Large intestine (tissue), 3 donors: Measurements from ENCODE around the gene TAT. TPM values are rescaled to one million over a fixed set of nuclear protein-coding genes. Genes with fewer than 3 reads are reported as not detected.

Experiments
- DNase-seq, 2 donors: peaks; one replicate each; pipeline versions ENCODE4 v3.0.0 to v3.0.0-alpha.2; 2013
- H3K27ac ChIP-seq: one replicate; pipeline ENCODE4 v1.5.1; 2013; ENCODE audit warnings: low read length
- H3K27me3 ChIP-seq: 2 replicates; pipeline ENCODE4 v1.6.1; 2013; ENCODE audit warnings: low read length; ENCODE audit not compliant: control insufficient read depth, insufficient read depth
- H3K36me3 ChIP-seq: 2 replicates; pipeline ENCODE4 v1.6.1; 2013; ENCODE audit warnings: low read length; ENCODE audit not compliant: control insufficient read depth, insufficient read depth
- H3K4me1 ChIP-seq: one replicate; pipeline ENCODE4 v1.6.1; 2013; ENCODE audit warnings: low read length; ENCODE audit not compliant: control insufficient read depth, insufficient read depth
- H3K4me3 ChIP-seq: one replicate; pipeline ENCODE4 v1.5.1; 2013; ENCODE audit warnings: low read length
- H3K9me3 ChIP-seq: one replicate; pipeline ENCODE4 v1.6.1; 2013; ENCODE audit warnings: mild to moderate bottlenecking, low read depth, low read length, moderate library complexity; ENCODE audit not compliant: control insufficient read depth
- WGBS: methylation state at CpG from one replicate; pipeline ENCODE4 v1.1.5; 2013; ENCODE audit warnings: low lambda C conversion rate; ENCODE audit not compliant: insufficient coverage; 5-methylcytosine and 5-hydroxymethylcytosine counted together
- polyA plus RNA-seq: library from polyadenylated mRNA; unstranded; fragments of 120-200 nt; gene quantifications from one replicate; pipeline ENCODE4 v1.2.1, GENCODE V29; 2013

The TAT gene
- polyA plus RNA-seq, 1 donor: 0.22 TPM

DNA sequence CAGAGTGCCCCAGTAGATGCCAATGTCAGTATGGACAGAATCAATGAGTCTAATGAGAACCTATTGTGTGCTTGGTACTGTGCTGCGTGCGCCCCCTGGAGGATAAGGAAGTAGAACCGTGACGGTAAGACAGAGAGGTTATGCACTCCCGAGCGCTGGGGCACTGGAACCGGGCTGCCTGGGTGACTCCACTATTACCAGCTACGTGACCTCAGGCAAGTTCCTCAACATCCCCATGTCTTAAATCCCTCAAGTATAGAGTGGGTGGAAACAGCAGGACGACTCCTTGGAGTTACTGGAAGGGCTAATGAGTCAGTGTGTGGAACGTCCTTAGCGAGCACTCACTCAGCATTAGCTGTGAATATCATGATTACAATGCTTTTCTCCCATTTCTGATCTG is 34.5 kb downstream of the TAT start:
- H3K9me3 ChIP-seq: no peaks in the 10 kb centered on the region
- no peaks in the 10 kb centered on the region for H3K36me3 ChIP-seq
- no peaks in the 10 kb centered on the region for H3K27me3 ChIP-seq
- H3K4me3 ChIP-seq: no peak overlapping the region
- peak in 1 of 2 donors; percentile 8 for DNase-seq
- no CpG with 5 or more reads among the region's 11 CpGs for WGBS
- H3K4me1 ChIP-seq: no peaks in the 10 kb centered on the region
- no peak overlapping the region for H3K27ac ChIP-seq

GRCh38 chr16:71537643-71538042 is 39.2 kb downstream of the TAT start:
- no CpG with 5 or more reads among the region's 6 CpGs for WGBS
- H3K4me1 ChIP-seq: no peaks in the 10 kb centered on the region
- no peak overlapping the region for H3K27ac ChIP-seq
- H3K4me3 ChIP-seq: no peak overlapping the region
- no peaks in the 10 kb centered on the region for H3K9me3 ChIP-seq
- H3K27me3 ChIP-seq: no peaks in the 10 kb centered on the region
- no peaks in the 10 kb centered on the region for H3K36me3 ChIP-seq
- peak; percentile 17 to 27 for DNase-seq

GRCh38 chr16:71536752-71537499 is 40.0 kb downstream of the TAT start:
- H3K4me3 ChIP-seq: no peak overlapping the region
- H3K27ac ChIP-seq: no peak overlapping the region
- DNase-seq: no peak
- WGBS: no CpG with 5 or more reads among the region's 28 CpGs
- no peaks in the 10 kb centered on the region for H3K27me3 ChIP-seq
- no peaks in the 10 kb centered on the region for H3K4me1 ChIP-seq
- no peaks in the 10 kb centered on the region for H3K36me3 ChIP-seq
- no peaks in the 10 kb centered on the region for H3K9me3 ChIP-seq

DNA sequence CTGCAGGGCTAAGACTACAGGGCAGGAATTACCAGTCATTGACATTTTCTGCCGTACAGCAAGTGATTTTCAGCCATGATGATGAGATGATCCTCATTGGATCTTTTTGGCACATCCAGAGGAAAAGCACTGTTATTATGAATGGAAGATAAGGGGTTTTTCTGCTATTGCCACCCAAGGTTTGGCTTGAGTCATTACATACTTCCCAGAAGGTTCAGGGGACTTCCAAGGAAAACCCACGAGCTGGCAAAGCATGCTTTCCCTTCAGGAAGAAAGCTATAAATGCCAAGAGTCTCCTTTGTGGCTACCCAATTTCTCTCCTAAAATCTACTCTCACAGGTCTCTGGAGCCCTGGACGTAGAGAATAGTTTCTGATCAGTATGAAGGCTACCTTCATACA is 44.5 kb downstream of the TAT start:
- Histone ChIP-seq H3K9me3 (no peaks in the 10 kb centered on the region), H3K27me3 (peaks cover 10% of the 10 kb centered on the region), H3K4me1 (no peaks in the 10 kb centered on the region), H3K4me3 (no peak overlapping the region), H3K27ac (no peak overlapping the region), H3K36me3 (no peaks in the 10 kb centered on the region)
- WGBS: no CpG with 5 or more reads among the region's 3 CpGs
- DNase-seq: no peak

DNA sequence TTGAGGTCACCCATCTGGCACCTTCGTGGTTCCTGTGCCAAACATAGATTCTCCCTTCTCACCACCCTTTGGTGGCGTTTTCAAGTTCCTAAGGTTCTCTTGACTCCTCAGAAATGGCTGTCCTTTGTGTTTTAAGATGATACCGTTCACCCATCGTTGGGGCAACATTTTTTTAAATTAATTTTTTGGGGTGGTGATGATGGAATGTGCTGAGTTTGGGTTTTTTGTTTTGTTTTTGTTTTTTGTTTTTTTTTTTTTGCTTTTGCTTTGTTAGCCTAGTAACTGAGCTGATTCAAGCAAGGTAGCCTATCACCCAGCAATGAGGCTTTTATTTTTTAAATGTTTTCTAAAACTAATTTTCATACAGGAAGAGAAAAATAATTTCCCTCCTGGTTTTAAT is 48.0 kb downstream of the TAT start:
- 100% methylated on average over 1 of the region's 4 CpGs for WGBS
- Histone ChIP-seq H3K27ac (no peak overlapping the region), H3K27me3 (peaks cover 32% of the 10 kb centered on the region), H3K4me1 (no peaks in the 10 kb centered on the region), H3K36me3 (no peaks in the 10 kb centered on the region), H3K9me3 (no peaks in the 10 kb centered on the region), H3K4me3 (no peak overlapping the region)
- DNase-seq: no peak

GRCh38 chr16:71528257-71528656 is 48.6 kb downstream of the TAT start:
- DNase-seq: no peak
- no peaks in the 10 kb centered on the region for H3K4me1 ChIP-seq
- no peaks in the 10 kb centered on the region for H3K9me3 ChIP-seq
- no peak overlapping the region for H3K4me3 ChIP-seq
- H3K27me3 ChIP-seq: peaks cover 36% of the 10 kb centered on the region
- WGBS: no CpG with 5 or more reads among the region's 1 CpG
- no peak overlapping the region for H3K27ac ChIP-seq
- no peaks in the 10 kb centered on the region for H3K36me3 ChIP-seq

- no peak within 1 kb of the TSS for H3K27ac ChIP-seq
- H3K27me3 ChIP-seq: peaks cover 36% of the 10 kb centered on the region
- no peak for DNase-seq
- no peaks in the 10 kb centered on the region for H3K9me3 ChIP-seq
- H3K36me3 ChIP-seq: no peaks in the 10 kb centered on the region
- H3K4me1 ChIP-seq: no peaks in the 10 kb centered on the region
- no peak within 1 kb of the TSS for H3K4me3 ChIP-seq
- WGBS: 13% methylated on average over 3 of the region's 9 CpGs
Observed at GRCh38 chr16:71526111-71526631, 50.7 kb downstream of the TAT start, which contains the start of gene CHST4. CHST4 (plus strand) TSS chr16:71526426; CDS start chr16:71536678, 10,252 bp downstream.

DNA sequence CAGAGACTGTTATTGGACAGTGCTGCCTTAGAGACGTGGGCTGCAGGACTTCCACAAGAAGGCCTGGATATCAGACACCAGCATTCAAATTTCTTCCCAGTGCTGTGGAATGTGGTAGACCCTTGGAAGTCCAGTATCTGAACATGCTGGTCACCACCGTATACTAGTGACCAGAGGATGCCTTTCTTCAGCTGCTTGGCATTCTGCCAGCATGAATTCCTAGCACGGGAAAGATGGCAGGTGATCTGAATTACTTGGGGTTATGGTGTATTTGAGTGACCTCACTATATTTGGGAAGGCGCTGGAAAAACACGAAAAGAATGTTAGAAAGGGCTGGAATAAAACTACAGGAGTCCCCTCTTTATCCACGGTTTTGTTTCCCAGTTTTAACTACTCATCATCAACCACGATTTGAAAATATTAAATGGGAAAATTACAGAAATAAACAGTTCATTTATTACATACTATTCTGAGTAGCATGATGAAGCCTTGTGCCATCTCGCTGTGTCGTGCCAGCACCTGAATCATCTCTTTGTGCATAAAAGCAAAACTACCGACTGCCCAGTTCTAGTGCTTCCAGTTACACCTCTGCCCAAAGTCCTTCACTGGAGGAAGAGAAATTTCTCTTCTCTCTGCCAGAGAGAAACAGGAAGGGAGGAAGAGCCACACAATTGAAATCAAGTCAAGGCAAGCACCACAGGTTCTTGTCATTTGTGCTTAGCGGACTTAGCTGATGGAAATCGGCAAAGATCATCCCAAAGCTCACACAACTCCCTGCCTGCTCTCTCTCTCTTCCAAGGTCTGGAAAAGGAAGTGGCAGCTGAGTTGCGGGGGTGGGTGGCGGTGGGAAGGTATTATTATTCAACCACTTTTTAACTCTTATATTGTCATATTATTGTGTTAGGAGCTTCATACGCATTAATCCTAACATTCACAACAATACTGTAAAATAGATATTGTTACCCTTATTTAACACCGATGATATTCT is 52.0 kb downstream of the TAT start:
- H3K4me1 ChIP-seq: no peaks in the 10 kb centered on the region
- H3K27me3 ChIP-seq: peaks cover 36% of the 10 kb centered on the region
- DNase-seq: no peak
- H3K27ac ChIP-seq: no peak overlapping the region
- 87% methylated on average over 7 of the region's 16 CpGs for WGBS
- no peaks in the 10 kb centered on the region for H3K9me3 ChIP-seq
- H3K4me3 ChIP-seq: no peak overlapping the region
- no peaks in the 10 kb centered on the region for H3K36me3 ChIP-seq

GRCh38 chr16:71520550-71520949 is 56.3 kb downstream of the TAT start:
- WGBS: 100% methylated on average over 2 of the region's 3 CpGs
- Histone ChIP-seq H3K27ac (no peak overlapping the region), H3K4me1 (no peaks in the 10 kb centered on the region), H3K27me3 (peaks cover 13% of the 10 kb centered on the region), H3K36me3 (no peaks in the 10 kb centered on the region), H3K9me3 (peaks cover 4% of the 10 kb centered on the region), H3K4me3 (no peak overlapping the region)
- DNase-seq: no peak
